NCI-H1092 (cell line): ENCODE data around the gene GET3.

Experiments
- DNase-seq: peaks from one replicate; lab custom pipeline; 2025; lab: John Stamatoyannopoulos, UW

The GET3 gene

GRCh38 chr19:12752056-12752781, 14.9 kb downstream of the GET3 start:
- no peak for DNase-seq

- no peak for DNase-seq
These were observed 17.3 kb downstream of the GET3 start for GRCh38 chr19:12754465-12755196.

GRCh38 chr19:12756150-12756883, 19.0 kb downstream of the GET3 start:
- DNase-seq = no peak

- DNase-seq = peak; percentile 53
These were observed 20.4 kb downstream of the GET3 start for GRCh38 chr19:12757544-12758274.

- DNase-seq = no peak
These were observed 22.4 kb downstream of the GET3 start for GRCh38 chr19:12759686-12760085.

GRCh38 chr19:12763100-12763499, 25.8 kb downstream of the GET3 start:
- no peak for DNase-seq

GRCh38 chr19:12764698-12765097, 27.4 kb downstream of the GET3 start:
- DNase-seq = no peak

GRCh38 chr19:12766051-12766521, 28.8 kb downstream of the GET3 start:
- no peak for DNase-seq

GRCh38 chr19:12767150-12767549, 29.9 kb downstream of the GET3 start:
- DNase-seq = no peak

GRCh38 chr19:12767666-12768065, 30.4 kb downstream of the GET3 start:
- no peak for DNase-seq

- DNase-seq = peak; percentile 52
These were observed 32.4 kb downstream of the GET3 start for GRCh38 chr19:12769689-12770088.

- DNase-seq = no peak
These were observed 33.6 kb downstream of the GET3 start for GRCh38 chr19:12770922-12771321.

GRCh38 chr19:12772323-12772722, 35.0 kb downstream of the GET3 start:
- no peak for DNase-seq

GRCh38 chr19:12773571-12773970, 36.3 kb downstream of the GET3 start:
- no peak for DNase-seq

- no peak for DNase-seq
These were observed 37.6 kb downstream of the GET3 start, which contains the start of gene HOOK2 for GRCh38 chr19:12774588-12775555. Gene HOOK2, minus strand, starts transcription at chr19:12775552. Its CDS starts 103 bp downstream, at chr19:12775449.

- peak; percentile 65 for DNase-seq
These were observed 40.1 kb downstream of the GET3 start for GRCh38 chr19:12777217-12778016.

GRCh38 chr19:12778017-12778904, 41.0 kb downstream of the GET3 start:
- peak; percentile 73 for DNase-seq

- DNase-seq = no peak
These were observed 41.5 kb downstream of the GET3 start for GRCh38 chr19:12778905-12779161.
